H1 (cell line): ENCODE data around the gene KDELR1. TPM values are rescaled to one million over a fixed set of nuclear protein-coding genes. Genes with fewer than 3 reads are reported as not detected.

Experiments used
- CTCF ChIA-PET: fragments of 300-600 bp; sonication (Branson Sonifier 250); formaldehyde crosslinking; loops from one replicate; lab custom pipeline; 2021; ENCODE audit not compliant: partially characterized antibody; lab: Charles Lee
- POLR2A ChIA-PET: fragments of 300-600 bp; sonication (Branson Sonifier 250); formaldehyde crosslinking; loops from one replicate; lab custom pipeline; 2021; ENCODE audit warnings: inconsistent platforms; ENCODE audit not compliant: partially characterized antibody; lab: Charles Lee
- DNase-seq, 2 experiments: peaks; one replicate each; pipeline versions ENCODE4 v3.0.0 to v3.0.0-alpha.2; 2010 to 2022; ENCODE audit warnings: low spot score in 2 of 2, low read depth in 1 of 2, mixed read lengths in 1 of 2
- FAIRE-seq: peaks from 2 replicates; lab custom pipeline; 2011; peaks lifted over from hg19 to GRCh38; lab: Jason Lieb, UNC
- H2AFZ ChIP-seq: 2 replicates; pipeline ENCODE4 v1.8.1; 2012; ENCODE audit warnings: low read length, inconsistent platforms
- H2AK5ac ChIP-seq: 2 replicates; pipeline ENCODE4 v1.6.1; 2013; ENCODE audit warnings: low read depth, low read length
- H2BK120ac ChIP-seq: replicated peaks from 2 replicates; pipeline ENCODE3; 2013; ENCODE audit warnings: low read depth, low read length, inconsistent platforms
- H2BK12ac ChIP-seq: 2 replicates; pipeline ENCODE4 v1.6.1; 2013; ENCODE audit warnings: low read depth, low read length
- H2BK15ac ChIP-seq: 2 replicates; pipeline ENCODE4 v1.6.1; 2013; ENCODE audit warnings: low read length
- H2BK20ac ChIP-seq: 2 replicates; pipeline ENCODE4 v1.6.1; 2013; ENCODE audit warnings: low read length
- H2BK5ac ChIP-seq: 2 replicates; pipeline ENCODE4 v1.6.1; 2013; ENCODE audit warnings: low read depth, low read length
- H3K14ac ChIP-seq: 2 replicates; pipeline ENCODE4 v1.6.1; 2013; ENCODE audit warnings: inconsistent platforms; ENCODE audit not compliant: insufficient read length
- H3K18ac ChIP-seq: 2 replicates; pipeline ENCODE4 v1.6.1; 2013; ENCODE audit warnings: low read length; ENCODE audit errors: extremely low read depth
- H3K23ac ChIP-seq: 2 replicates; pipeline ENCODE4 v1.6.1; 2013; ENCODE audit warnings: inconsistent platforms; ENCODE audit not compliant: insufficient read length
- H3K23me2 ChIP-seq: 2 replicates; pipeline ENCODE4 v1.6.1; 2013; ENCODE audit warnings: low read depth, low read length
- H3K27ac ChIP-seq: 2 replicates; pipeline ENCODE4 v1.6.1; 2011; ENCODE audit warnings: low read depth, low read length, inconsistent platforms
- H3K27me3 ChIP-seq, 4 experiments: replicated peaks in 1 of 4; 1 replicate in 1 of 4; 2 replicates in 3 of 4; pipeline versions ENCODE4 v1.6.1 to v1.8.1; 2011 to 2013; ENCODE audit warnings: low read length in 3 of 4, mild to moderate bottlenecking in 3 of 4, inconsistent platforms in 2 of 4, mixed read lengths in 2 of 4, moderate library complexity in 1 of 4; ENCODE audit not compliant: control insufficient read depth in 3 of 4, insufficient read depth in 3 of 4; ENCODE audit errors: extremely low read depth in 1 of 4
- H3K36me3 ChIP-seq, 4 experiments: 2 replicates each; pipeline versions ENCODE4 v1.6.1 to v1.8.1; 2011 to 2013; ENCODE audit warnings: mild to moderate bottlenecking in 4 of 4, low read length in 3 of 4, moderate library complexity in 2 of 4, control low read depth in 1 of 4, inconsistent platforms in 1 of 4; ENCODE audit not compliant: insufficient read depth in 4 of 4, control insufficient read depth in 2 of 4
- H3K4ac ChIP-seq: replicated peaks from 2 replicates; pipeline ENCODE3; 2013; ENCODE audit warnings: low read length, low read depth, mixed read lengths, inconsistent platforms; ENCODE audit not compliant: insufficient read length
- H3K4me1 ChIP-seq, 4 experiments: replicated peaks in 1 of 4; 1 replicate in 1 of 4; 2 replicates in 3 of 4; pipeline versions ENCODE4 v1.6.1 to v1.8.1; 2011 to 2013; ENCODE audit warnings: low read length in 3 of 4, inconsistent platforms in 2 of 4, mixed read lengths in 1 of 4; ENCODE audit not compliant: insufficient read depth in 4 of 4, control insufficient read depth in 3 of 4
- H3K4me2 ChIP-seq, 2 experiments: 2 replicates each; pipeline versions ENCODE4 v1.6.1 to v1.8.1; 2011 to 2013; ENCODE audit warnings: low read depth in 2 of 2, low read length in 2 of 2, control low read depth in 1 of 2, inconsistent platforms in 1 of 2, mild to moderate bottlenecking in 1 of 2; ENCODE audit not compliant: insufficient read depth in 1 of 2
- H3K4me3 ChIP-seq, 4 experiments: fragments of 200-600, 300-600 bp in 1 of 4; sonication (generic), shearing (Covaris generic), sonication (Bioruptor Twin) in 1 of 4; 2 replicates each; pipeline versions ENCODE4 v1.5.1 to v1.8.1; 2011 to 2016; ENCODE audit warnings: low read length in 4 of 4, low read depth in 3 of 4, control low read depth in 2 of 4, inconsistent platforms in 2 of 4, mild to moderate bottlenecking in 2 of 4, mixed read lengths in 1 of 4, moderate library complexity in 1 of 4; ENCODE audit not compliant: insufficient read depth in 2 of 4; ENCODE audit errors: extremely low read depth in 1 of 4
- H3K56ac ChIP-seq: replicated peaks from 2 replicates; pipeline ENCODE3; 2013; ENCODE audit warnings: low read depth, mild to moderate bottlenecking, mixed read lengths, low read length, inconsistent platforms; ENCODE audit not compliant: insufficient read length
- H3K79me1 ChIP-seq: 2 replicates; pipeline ENCODE4 v1.6.1; 2013; ENCODE audit warnings: low read depth, low read length, control low read depth
- H3K79me2 ChIP-seq, 2 experiments: 2 replicates each; pipeline versions ENCODE4 v1.6.1 to v1.8.1; 2012 to 2013; ENCODE audit warnings: low read length in 2 of 2, mild to moderate bottlenecking in 2 of 2, inconsistent platforms in 1 of 2; ENCODE audit not compliant: insufficient read depth in 2 of 2, control insufficient read depth in 1 of 2
- H3K9ac ChIP-seq, 4 experiments: replicated peaks in 1 of 4; 1 replicate in 1 of 4; 2 replicates in 3 of 4; pipeline versions ENCODE4 v1.6.1 to v1.8.1; 2011 to 2013; ENCODE audit warnings: low read depth in 3 of 4, low read length in 3 of 4, control low read depth in 2 of 4, mild to moderate bottlenecking in 2 of 4, moderate library complexity in 2 of 4, inconsistent platforms in 1 of 4; ENCODE audit errors: extremely low read depth in 1 of 4
- H3K9me3 ChIP-seq, 2 experiments: 2 replicates each; pipeline versions ENCODE4 v1.6.1 to v1.8.1; 2012 to 2013; ENCODE audit warnings: mild to moderate bottlenecking in 2 of 2, moderate library complexity in 2 of 2, control low read depth in 1 of 2, inconsistent platforms in 1 of 2, low read depth in 1 of 2, low read length in 1 of 2, mixed read lengths in 1 of 2; ENCODE audit not compliant: insufficient read depth in 2 of 2
- H4K20me1 ChIP-seq, 2 experiments: replicated peaks in 1 of 2; 2 replicates each; pipeline versions ENCODE3 to v1.8.1; 2011 to 2013; ENCODE audit warnings: inconsistent platforms in 2 of 2, low read length in 2 of 2, mild to moderate bottlenecking in 1 of 2; ENCODE audit not compliant: insufficient read depth in 2 of 2, control insufficient read depth in 1 of 2
- H4K5ac ChIP-seq: 2 replicates; pipeline ENCODE4 v1.6.1; 2013; ENCODE audit warnings: low read length, low read depth, mixed read lengths, inconsistent platforms; ENCODE audit not compliant: insufficient read length
- H4K8ac ChIP-seq: 2 replicates; pipeline ENCODE4 v1.8.0; 2013; ENCODE audit warnings: mild to moderate bottlenecking, moderate library complexity, low read length, inconsistent platforms; ENCODE audit not compliant: insufficient read depth; ENCODE audit errors: extremely low read depth
- H4K91ac ChIP-seq: replicated peaks from 2 replicates; pipeline ENCODE3; 2013; ENCODE audit warnings: low read length, mixed read lengths, inconsistent platforms; ENCODE audit not compliant: insufficient read length
- CHD2 ChIP-seq: IDR thresholded peaks from 2 replicates; pipeline ENCODE4 v1.6.1; 2012; ENCODE audit warnings: low read length, improper control_type of control experiment
- GTF2F1 ChIP-seq: IDR thresholded peaks from 2 replicates; pipeline ENCODE4 v1.6.1; 2012; ENCODE audit warnings: low read depth, low read length, improper control_type of control experiment, borderline replicate concordance
- JUN ChIP-seq: IDR thresholded peaks from 2 replicates; pipeline ENCODE4 v1.6.1; 2011; ENCODE audit warnings: low read depth, mild to moderate bottlenecking, improper control_type of control experiment, low read length
- KDM4A ChIP-seq: IDR thresholded peaks from one replicate; pipeline ENCODE4 v1.7.1; 2012; ENCODE audit warnings: low read depth, mild to moderate bottlenecking, moderate library complexity, low read length, inconsistent platforms; ENCODE audit not compliant: severe bottlenecking
- SIN3A ChIP-seq, 2 experiments: IDR thresholded peaks in 1 of 2; conservative IDR thresholded peaks in 1 of 2; 2 replicates each; pipeline ENCODE4 v1.6.1; 2011 to 2012; ENCODE audit warnings: low read length in 2 of 2, improper control_type of control experiment in 1 of 2, low read depth in 1 of 2, mild to moderate bottlenecking in 1 of 2
- SP1 ChIP-seq: IDR thresholded peaks from 2 replicates; pipeline ENCODE4 v1.6.1; 2011; ENCODE audit warnings: low read depth, low read length
- SP2 ChIP-seq: IDR thresholded peaks from 2 replicates; pipeline ENCODE4 v1.6.1; 2012; ENCODE audit warnings: mild to moderate bottlenecking, low read length, inconsistent platforms
- TAF7 ChIP-seq: optimal IDR thresholded peaks from 2 replicates; pipeline ENCODE3; 2011; ENCODE audit warnings: low read depth, mild to moderate bottlenecking, inconsistent platforms, low read length, moderate library complexity, borderline replicate concordance
- WGBS, 2 experiments: shearing (Covaris generic) in 1 of 2; methylation state at CpG; one replicate each; pipeline versions ENCODE4 v1.1.6 to v1.1.7; 2013 to 2015; ENCODE audit warnings: low lambda C conversion rate in 2 of 2, mixed read lengths in 2 of 2, inconsistent platforms in 1 of 2, low coverage in 1 of 2, missing lambda C conversion rate in 1 of 2; ENCODE audit not compliant: insufficient replicate concordance in 2 of 2, insufficient coverage in 1 of 2, insufficient read length in 1 of 2; ENCODE audit errors: extremely low coverage in 1 of 2, missing lambda C conversion rate in 1 of 2; 5-methylcytosine and 5-hydroxymethylcytosine counted together
- polyA plus RNA-seq, 7 experiments: library from polyadenylated mRNA; depleted of rRNA in 3 of 7; stranded (reverse) in 5 of 7; unstranded in 2 of 7; fragments of >200 nt in 5 of 7; fragments of 200-250 nt in 2 of 7; gene quantifications; 1 replicate in 5 of 7; 2 replicates in 1 of 7; 4 replicates in 1 of 7; pipeline versions ENCODE4 v1.2.1 to v1.2.3, GENCODE V29; 2011 to 2013; ENCODE audit warnings: missing spikeins in 2 of 7, mixed read lengths in 2 of 7
- total RNA-seq: library from RNA; stranded (reverse); fragmentation: NEBNext Ultra II Directional; extraction: Animal tissue kit (Norgen Biotek cat#: 25700); gene quantifications from 2 replicates; pipeline ENCODE4 v1.2.1, GENCODE V29; 2021

KDELR1 gene
- total and polyA plus RNA-seq, 2 of the 8 experiments (the other 6 are each of a cell fraction or from before 2014, with no cell fraction given): 225 to 231 TPM

DNA sequence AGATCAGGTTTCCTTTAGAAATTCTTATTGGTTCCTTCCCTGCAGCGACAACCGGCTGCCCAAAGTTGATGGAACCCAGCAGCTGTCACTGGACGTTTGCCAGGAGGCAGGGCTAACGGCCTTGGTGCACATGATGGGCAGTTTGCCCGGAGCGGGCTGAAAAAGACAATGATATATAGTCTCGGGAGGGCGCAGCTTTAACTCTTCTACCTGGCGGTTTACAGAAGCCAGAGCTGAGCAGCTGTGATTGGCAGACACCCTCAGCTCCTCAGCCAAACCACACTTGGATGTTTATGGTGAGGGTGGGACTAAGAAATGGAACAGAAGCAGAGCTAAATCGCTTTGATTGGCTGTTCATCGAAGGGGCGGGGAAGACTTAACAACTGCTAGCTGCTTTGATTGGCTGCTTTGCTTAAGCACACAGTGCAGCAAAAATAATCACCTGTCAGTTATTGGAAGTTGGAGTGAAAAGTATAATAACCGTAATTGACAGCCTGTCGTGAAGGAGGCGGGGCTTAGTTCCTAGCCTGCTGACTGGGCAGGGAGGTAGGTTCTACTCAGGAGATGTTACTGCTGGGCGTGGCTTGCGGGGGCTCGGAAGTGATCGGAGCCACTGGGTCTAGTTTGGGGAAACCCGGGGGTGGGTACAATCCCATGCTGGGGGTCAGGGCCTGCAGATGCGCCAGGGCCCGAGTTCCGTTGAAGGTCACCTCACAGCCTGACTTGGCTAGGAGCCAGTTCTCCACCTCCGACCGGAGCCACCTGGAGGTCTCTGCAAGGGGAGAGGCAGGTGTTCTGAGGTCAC is 58.5 kb downstream of the KDELR1 start:
- FAIRE-seq (peak; percentile 82), DNase-seq (peak in 1 of 2 experiments; percentile 83)
- Histone ChIP-seq H3K27ac (no peak overlapping the region), H4K5ac (no peak overlapping the region), H2AK5ac (no peak overlapping the region), H3K4me3 (peak overlapping the region; percentile 33 to 57 (median 42); a peak in 7 of 8 replicates), H3K18ac (no peak overlapping the region), H3K4ac (no peak overlapping the region), H2BK120ac (no peak overlapping the region), H3K4me2 (peak overlapping the region; percentile 81 to 83), H2BK5ac (0 out of 2 replicates have a peak overlapping the region, but pooled peaks have one; percentile 15), H3K23ac (no peak overlapping the region), H3K9ac (no peak overlapping the region; a peak in 2 of 7 replicates), H2BK15ac (no peak overlapping the region), H3K79me1 (no peaks in the 10 kb centered on the region), H2BK20ac (no peak overlapping the region), H4K8ac (no peak overlapping the region; the same call in 1 of the 2 replicates), H3K9me3 (no peaks in the 10 kb centered on the region), H2BK12ac (no peak overlapping the region), H3K27me3 (no peaks in the 10 kb centered on the region), H3K14ac (no peak overlapping the region), H4K20me1 (no peaks in the 10 kb centered on the region), H3K79me2 (no peaks in the 10 kb centered on the region), H3K56ac (no peak overlapping the region), H2AFZ (no peak overlapping the region), H3K23me2 (peaks cover 12% of the 10 kb centered on the region), H3K36me3 (no peaks in the 10 kb centered on the region), H4K91ac (no peak overlapping the region), H3K4me1 (peaks cover 4 to 23% (median 10%) of the 10 kb centered on the region in 4 experiments)
- CTCF ChIA-PET: interaction anchor here (0.6 to 4.6 kb wide), 21 partner anchors 8 to 163 kb away, joined by 3 to 60 read pairs (median 4); partner anchors contain the start of genes EMP3 and KDELR1
- 4% methylated on average over 25 of the region's 25 CpGs; no CpG with 5 or more reads in 1 of the 2 experiments for WGBS, 2 experiments
- POLR2A ChIA-PET: interaction anchor here (0.7 to 3.4 kb wide), 8 partner anchors 12 to 160 kb away, joined by 3 to 35 read pairs (median 4); partner anchors contain the start of genes EMP3, SYNGR4 and TMEM143
- TF ChIP-seq SIN3A (conservative IDR thresholded peaks at IDR 0.05 in 1 of 2, IDR thresholded peaks at IDR 0.05 in 1 of 2; ENCODE audit: low read depth in 1 of 2, low read length in 2 of 2) (peak in 1 of 2 experiments; percentile 74; a peak in 1 of 4 replicates), CHD2 (0 out of 2 replicates have a peak, but pooled peaks have one; percentile 41), GTF2F1 (no peak), KDM4A (peak; percentile 27), SP1 (peak; percentile 88), JUN (no peak), TAF7 (no peak), SP2 (peak; percentile 17; the same call in 1 of the 2 replicates)
